ENCODE data around the gene RBM5.

DNA sequence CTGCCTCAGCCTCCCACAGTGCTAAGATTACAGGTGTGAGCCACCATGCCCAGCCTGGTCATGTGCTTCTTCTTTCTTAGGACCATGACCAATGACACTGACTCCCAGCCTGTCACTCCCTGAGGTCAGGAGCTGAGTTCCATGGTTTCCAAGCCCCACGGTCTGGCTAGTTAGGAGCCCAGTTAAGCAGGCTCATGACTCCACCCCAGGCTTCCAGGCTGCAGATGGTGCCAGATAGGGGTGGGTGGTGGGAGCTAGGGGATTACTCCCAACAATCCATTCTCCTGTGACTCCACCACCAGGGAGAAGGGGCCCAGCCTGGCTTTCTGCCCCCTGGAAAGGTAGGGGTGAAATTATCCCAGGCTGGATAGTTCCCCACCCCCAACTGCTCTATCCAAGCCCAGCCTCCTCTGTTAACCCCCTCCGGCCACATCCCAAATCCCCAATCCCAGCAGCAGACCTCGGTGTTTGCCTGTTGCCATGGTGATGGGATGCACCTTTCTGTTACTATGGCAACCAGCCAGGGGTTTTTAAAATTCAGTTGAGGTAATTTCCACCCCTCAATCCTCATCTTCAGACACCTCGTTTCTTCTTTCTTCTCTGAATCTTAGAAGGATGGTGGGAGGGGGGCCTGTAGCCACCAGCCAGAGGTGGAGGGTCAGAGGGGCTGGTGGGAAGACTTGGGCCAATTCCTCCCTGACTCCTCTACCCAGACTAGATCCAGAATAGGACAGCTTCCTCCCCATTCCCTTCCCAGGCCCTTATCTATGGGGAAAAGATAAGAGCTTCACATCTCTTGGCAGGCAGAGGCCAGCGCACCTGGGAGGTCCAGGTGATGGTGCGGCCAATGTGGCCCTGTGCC is 43.9 kb downstream of the RBM5 start:
- TF ChIP-seq RCOR1 (IDR thresholded peaks at IDR 0.05; ENCODE audit: low read depth, low read length) (no peak), CTCF (IDR thresholded peaks at IDR 0.05) (no peak), SREBF2 (IDR thresholded peaks at IDR 0.05) (no peak), POLR2A (IDR thresholded peaks at IDR 0.05; ENCODE audit: low read length) (no peak), POLR2AphosphoS2 (conservative IDR thresholded peaks at IDR 0.05; ENCODE audit: low read length) (no peak), NR3C1 (IDR thresholded peaks at IDR 0.05) (no peak), MAZ (IDR thresholded peaks at IDR 0.05; ENCODE audit: borderline replicate concordance, low read depth, low read length) (no peak)
- TF ChIP-seq, protein P1, sequence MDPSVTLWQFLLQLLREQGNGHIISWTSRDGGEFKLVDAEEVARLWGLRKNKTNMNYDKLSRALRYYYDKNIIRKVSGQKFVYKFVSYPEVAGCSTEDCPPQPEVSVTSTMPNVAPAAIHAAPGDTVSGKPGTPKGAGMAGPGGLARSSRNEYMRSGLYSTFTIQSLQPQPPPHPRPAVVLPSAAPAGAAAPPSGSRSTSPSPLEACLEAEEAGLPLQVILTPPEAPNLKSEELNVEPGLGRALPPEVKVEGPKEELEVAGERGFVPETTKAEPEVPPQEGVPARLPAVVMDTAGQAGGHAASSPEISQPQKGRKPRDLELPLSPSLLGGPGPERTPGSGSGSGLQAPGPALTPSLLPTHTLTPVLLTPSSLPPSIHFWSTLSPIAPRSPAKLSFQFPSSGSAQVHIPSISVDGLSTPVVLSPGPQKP (IDR thresholded peaks at IDR 0.05; ENCODE audit: low read depth, low read length) = no peak
